BE2C (cell line): ENCODE measurements around the gene FAM53B.

Experiments
- DNase-seq: peaks from one replicate; pipeline ENCODE4 v3.0.0-alpha.2; 2020
- H3K27me3 ChIP-seq: fragments of 250-450 bp; sonication (Bioruptor Pico); 2 replicates; pipeline ENCODE4 v1.5.1; 2020; ENCODE audit warnings: mild to moderate bottlenecking
- H3K36me3 ChIP-seq: fragments of 250-450 bp; sonication (Bioruptor Pico); 2 replicates; pipeline ENCODE4 v1.5.1; 2020; ENCODE audit warnings: mild to moderate bottlenecking
- H3K4me1 ChIP-seq: fragments of 250-450 bp; sonication (Bioruptor Pico); 2 replicates; pipeline ENCODE4 v1.5.1; 2020
- H3K4me3 ChIP-seq: 2 replicates; pipeline ENCODE4 v1.5.1; 2011; ENCODE audit warnings: low read depth, low read length
- H3K9me3 ChIP-seq: fragments of 250-450 bp; sonication (Bioruptor Pico); 2 replicates; pipeline ENCODE4 v1.5.1; 2020
- TF ChIP-seq, protein P1 (sequence below): IDR thresholded peaks from 2 replicates; pipeline ENCODE4 v1.5.1; 2012; ENCODE audit warnings: mild to moderate bottlenecking, low read depth, low read length

Gene FAM53B

GRCh38 chr10:124618470-124619073, 125.6 kb downstream of the FAM53B start:
- Histone ChIP-seq H3K27me3 (no peaks in the 10 kb centered on the region), H3K36me3 (peaks cover 5% of the 10 kb centered on the region), H3K9me3 (no peaks in the 10 kb centered on the region), H3K4me1 (no peaks in the 10 kb centered on the region), H3K4me3 (no peak overlapping the region)
- TF ChIP-seq, protein P1, sequence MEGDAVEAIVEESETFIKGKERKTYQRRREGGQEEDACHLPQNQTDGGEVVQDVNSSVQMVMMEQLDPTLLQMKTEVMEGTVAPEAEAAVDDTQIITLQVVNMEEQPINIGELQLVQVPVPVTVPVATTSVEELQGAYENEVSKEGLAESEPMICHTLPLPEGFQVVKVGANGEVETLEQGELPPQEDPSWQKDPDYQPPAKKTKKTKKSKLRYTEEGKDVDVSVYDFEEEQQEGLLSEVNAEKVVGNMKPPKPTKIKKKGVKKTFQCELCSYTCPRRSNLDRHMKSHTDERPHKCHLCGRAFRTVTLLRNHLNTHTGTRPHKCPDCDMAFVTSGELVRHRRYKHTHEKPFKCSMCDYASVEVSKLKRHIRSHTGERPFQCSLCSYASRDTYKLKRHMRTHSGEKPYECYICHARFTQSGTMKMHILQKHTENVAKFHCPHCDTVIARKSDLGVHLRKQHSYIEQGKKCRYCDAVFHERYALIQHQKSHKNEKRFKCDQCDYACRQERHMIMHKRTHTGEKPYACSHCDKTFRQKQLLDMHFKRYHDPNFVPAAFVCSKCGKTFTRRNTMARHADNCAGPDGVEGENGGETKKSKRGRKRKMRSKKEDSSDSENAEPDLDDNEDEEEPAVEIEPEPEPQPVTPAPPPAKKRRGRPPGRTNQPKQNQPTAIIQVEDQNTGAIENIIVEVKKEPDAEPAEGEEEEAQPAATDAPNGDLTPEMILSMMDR, result no peak
- DNase-seq, result no peak

- no peaks in the 10 kb centered on the region for H3K9me3 ChIP-seq
- H3K27me3 ChIP-seq, result no peaks in the 10 kb centered on the region
- no peak for DNase-seq
- TF ChIP-seq, protein P1, result no peak
- peaks cover 8% of the 10 kb centered on the region for H3K4me1 ChIP-seq
- H3K36me3 ChIP-seq, result peaks cover 2% of the 10 kb centered on the region
- H3K4me3 ChIP-seq, result no peak overlapping the region
Observed at GRCh38 chr10:124616836-124617130, 127.4 kb downstream of the FAM53B start.

DNA sequence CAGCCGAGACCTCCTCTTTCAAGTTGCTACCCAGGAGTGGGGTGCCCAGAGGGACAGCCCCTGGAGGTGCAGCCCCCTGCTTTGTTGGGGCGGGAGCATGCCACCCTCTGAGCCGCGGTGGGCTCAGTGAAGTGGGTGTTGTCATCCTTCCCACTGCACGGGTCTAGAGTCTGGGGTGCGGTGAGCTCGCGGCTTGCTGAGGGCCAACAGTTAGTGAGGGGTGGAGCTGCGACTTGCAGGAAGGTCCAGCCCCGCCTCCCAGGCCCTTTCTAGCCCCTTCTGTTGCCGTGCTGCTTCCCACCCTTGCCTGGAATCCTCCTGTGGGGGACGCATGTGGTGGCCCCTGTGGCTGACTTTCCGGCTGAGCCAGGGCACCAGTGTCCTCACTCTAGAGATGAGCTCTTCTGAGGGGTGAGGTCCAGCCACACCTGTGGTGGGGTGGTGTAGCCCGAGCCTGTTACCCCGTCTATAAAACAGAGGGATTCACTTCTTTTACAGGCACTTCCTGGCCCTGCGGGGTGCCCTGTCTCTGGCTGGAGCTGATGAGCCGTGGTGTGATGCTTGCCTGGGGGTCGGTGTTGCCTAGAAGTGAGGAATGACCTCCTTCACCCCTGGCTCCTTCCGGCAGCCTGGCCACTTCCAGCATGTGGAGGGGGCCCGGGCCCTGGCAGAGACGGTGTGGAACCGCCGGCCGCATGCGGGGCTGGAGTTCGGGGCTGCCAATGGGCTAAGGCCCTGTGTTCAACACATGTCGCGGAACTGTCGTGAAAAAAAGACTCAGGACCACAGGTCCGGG, 127.9 kb downstream of the FAM53B start:
- Histone ChIP-seq H3K9me3 (no peaks in the 10 kb centered on the region), H3K4me1 (peaks cover 8% of the 10 kb centered on the region), H3K36me3 (peaks cover 2% of the 10 kb centered on the region), H3K27me3 (no peaks in the 10 kb centered on the region), H3K4me3 (no peak overlapping the region)
- no peak for DNase-seq
- TF ChIP-seq, protein P1, result no peak

GRCh38 chr10:124615259-124615658, 128.9 kb downstream of the FAM53B start:
- Histone ChIP-seq H3K9me3 (no peaks in the 10 kb centered on the region), H3K27me3 (no peaks in the 10 kb centered on the region), H3K4me3 (no peak overlapping the region), H3K36me3 (peaks cover 2% of the 10 kb centered on the region), H3K4me1 (peaks cover 8% of the 10 kb centered on the region)
- DNase-seq, result no peak
- TF ChIP-seq, protein P1, result no peak

GRCh38 chr10:124614003-124614659, 130.0 kb downstream of the FAM53B start:
- no peaks in the 10 kb centered on the region for H3K9me3 ChIP-seq
- peaks cover 8% of the 10 kb centered on the region for H3K4me1 ChIP-seq
- no peaks in the 10 kb centered on the region for H3K27me3 ChIP-seq
- peaks cover 2% of the 10 kb centered on the region for H3K36me3 ChIP-seq
- no peak overlapping the region for H3K4me3 ChIP-seq
- no peak for DNase-seq
- TF ChIP-seq, protein P1, result no peak
